PFSK-1 (cell line): Measurements from ENCODE around the gene GIGYF1.

Experiments
- FOXP2 ChIP-seq: optimal IDR thresholded peaks from 2 replicates; pipeline ENCODE3; 2011; ENCODE audit warnings: borderline replicate concordance, control low read depth, inconsistent platforms; ENCODE audit not compliant: insufficient read depth; ENCODE audit errors: extremely low read length, extremely low read depth
- POLR2AphosphoS5 ChIP-seq: IDR thresholded peaks from 2 replicates; pipeline ENCODE4 v1.6.1; 2012; ENCODE audit warnings: low read depth, mild to moderate bottlenecking, control low read depth, low read length, moderate library complexity
- SIN3A ChIP-seq: IDR thresholded peaks from 2 replicates; pipeline ENCODE4 v1.6.1; 2012; ENCODE audit warnings: mild to moderate bottlenecking, low read length, moderate library complexity, borderline replicate concordance; ENCODE audit not compliant: insufficient read depth
- TAF1 ChIP-seq: IDR thresholded peaks from 2 replicates; pipeline ENCODE4 v1.6.1; 2012; ENCODE audit warnings: low read length, control low read depth, borderline replicate concordance; ENCODE audit not compliant: insufficient read depth
- TF ChIP-seq, protein P1 (sequence below), 2 experiments: IDR thresholded peaks; 2 replicates each; pipeline versions ENCODE4 v1.6.1 to v1.8.0; 2011 to 2012; ENCODE audit warnings: low read depth in 2 of 2, low read length in 2 of 2, control low read depth in 1 of 2, inconsistent platforms in 1 of 2, mild to moderate bottlenecking in 1 of 2, moderate library complexity in 1 of 2; ENCODE audit not compliant: insufficient read depth in 1 of 2

GIGYF1 gene

DNA sequence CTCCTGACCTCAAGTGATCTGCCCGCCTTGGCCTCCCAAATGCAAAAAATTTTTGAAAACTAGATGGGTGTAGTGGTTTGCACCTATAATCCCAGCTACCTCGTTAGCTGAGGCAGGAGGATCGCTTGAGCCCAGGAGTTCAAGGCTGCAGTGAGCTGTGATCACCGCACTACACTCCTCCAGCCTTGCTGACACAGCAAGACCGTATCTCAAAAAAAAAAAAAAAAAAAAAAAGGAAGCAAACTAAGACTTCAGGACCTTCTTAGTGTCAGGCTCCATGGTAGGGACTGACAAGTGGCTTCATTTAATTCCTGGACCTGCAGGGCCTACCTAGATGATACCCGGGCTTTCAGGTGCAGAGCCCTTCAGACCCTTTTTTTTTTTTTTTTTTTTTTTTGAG, 14.3 kb upstream of the GIGYF1 start:
- TF ChIP-seq TAF1 (no peak), SIN3A (no peak), POLR2AphosphoS5 (no peak)
- TF ChIP-seq, protein P1, sequence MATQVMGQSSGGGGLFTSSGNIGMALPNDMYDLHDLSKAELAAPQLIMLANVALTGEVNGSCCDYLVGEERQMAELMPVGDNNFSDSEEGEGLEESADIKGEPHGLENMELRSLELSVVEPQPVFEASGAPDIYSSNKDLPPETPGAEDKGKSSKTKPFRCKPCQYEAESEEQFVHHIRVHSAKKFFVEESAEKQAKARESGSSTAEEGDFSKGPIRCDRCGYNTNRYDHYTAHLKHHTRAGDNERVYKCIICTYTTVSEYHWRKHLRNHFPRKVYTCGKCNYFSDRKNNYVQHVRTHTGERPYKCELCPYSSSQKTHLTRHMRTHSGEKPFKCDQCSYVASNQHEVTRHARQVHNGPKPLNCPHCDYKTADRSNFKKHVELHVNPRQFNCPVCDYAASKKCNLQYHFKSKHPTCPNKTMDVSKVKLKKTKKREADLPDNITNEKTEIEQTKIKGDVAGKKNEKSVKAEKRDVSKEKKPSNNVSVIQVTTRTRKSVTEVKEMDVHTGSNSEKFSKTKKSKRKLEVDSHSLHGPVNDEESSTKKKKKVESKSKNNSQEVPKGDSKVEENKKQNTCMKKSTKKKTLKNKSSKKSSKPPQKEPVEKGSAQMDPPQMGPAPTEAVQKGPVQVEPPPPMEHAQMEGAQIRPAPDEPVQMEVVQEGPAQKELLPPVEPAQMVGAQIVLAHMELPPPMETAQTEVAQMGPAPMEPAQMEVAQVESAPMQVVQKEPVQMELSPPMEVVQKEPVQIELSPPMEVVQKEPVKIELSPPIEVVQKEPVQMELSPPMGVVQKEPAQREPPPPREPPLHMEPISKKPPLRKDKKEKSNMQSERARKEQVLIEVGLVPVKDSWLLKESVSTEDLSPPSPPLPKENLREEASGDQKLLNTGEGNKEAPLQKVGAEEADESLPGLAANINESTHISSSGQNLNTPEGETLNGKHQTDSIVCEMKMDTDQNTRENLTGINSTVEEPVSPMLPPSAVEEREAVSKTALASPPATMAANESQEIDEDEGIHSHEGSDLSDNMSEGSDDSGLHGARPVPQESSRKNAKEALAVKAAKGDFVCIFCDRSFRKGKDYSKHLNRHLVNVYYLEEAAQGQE (IDR thresholded peaks at IDR 0.05; ENCODE audit: insufficient read depth in 1 of 2, low read depth in 2 of 2, low read length in 2 of 2): no peak

DNA sequence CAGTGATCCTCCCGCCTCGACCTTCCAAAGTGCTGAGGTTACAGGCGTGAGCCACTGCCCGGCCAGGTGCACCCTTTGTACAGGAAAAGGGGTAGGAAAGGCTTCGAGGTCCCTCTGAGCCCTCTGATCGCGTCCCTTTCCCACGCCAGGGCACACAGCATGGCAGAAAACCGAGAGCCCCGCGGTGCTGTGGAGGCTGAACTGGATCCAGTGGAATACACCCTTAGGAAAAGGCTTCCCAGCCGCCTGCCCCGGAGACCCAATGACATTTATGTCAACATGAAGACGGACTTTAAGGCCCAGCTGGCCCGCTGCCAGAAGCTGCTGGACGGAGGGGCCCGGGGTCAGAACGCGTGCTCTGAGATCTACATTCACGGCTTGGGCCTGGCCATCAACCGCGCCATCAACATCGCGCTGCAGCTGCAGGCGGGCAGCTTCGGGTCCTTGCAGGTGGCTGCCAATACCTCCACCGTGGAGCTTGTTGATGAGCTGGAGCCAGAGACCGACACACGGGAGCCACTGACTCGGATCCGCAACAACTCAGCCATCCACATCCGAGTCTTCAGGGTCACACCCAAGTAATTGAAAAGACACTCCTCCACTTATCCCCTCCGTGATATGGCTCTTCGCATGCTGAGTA, 12.7 kb upstream of the GIGYF1 start:
- TF ChIP-seq, protein P1 (IDR thresholded peaks at IDR 0.05; ENCODE audit: insufficient read depth in 1 of 2, low read depth in 2 of 2, low read length in 2 of 2): no peak
- TF ChIP-seq TAF1 (no peak), POLR2AphosphoS5 (no peak), FOXP2 (no peak), SIN3A (no peak)

DNA sequence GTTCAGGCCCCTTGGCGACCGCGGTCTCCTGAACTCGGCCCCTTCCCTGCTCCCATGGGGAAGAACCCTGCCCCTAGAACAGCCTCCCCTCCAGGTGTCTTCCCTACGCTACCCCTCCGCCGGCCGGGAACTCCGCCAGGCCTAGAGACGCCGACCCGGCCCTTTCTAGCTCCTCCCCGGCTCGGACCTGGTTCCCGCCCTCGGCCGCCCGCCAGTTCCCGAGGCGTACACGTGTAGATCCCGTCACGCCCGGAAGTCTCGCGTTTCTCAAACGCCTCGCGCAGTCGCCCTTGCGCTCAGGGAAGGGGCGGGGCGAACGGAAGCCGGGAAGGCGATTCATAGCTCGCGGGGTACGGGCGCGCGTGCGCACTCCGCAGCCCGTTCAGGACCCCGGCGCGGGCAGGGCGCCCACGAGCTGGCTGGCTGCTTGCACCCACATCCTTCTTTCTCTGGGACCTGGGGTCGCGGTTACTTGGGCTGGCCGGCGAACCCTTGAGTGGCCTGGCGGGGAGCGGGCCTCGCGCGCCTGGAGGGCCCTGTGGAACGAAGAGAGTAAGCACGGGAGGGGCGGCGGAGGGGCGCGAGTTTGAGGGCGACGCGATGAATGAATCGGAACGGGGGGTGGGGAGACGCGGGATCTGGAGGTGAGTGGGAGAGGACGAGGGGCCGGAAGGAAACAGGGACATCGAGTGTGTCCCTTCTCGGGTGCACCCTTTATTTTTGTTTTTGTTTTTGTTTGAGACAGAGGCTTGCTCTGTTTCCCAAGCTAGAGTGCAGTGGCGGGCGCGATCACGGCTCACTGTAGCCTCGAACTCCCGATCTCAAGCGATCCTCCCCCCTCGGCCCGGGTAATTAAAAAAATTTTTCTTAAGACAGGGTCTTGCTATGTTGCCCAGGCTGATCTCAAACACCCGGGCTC, 12.0 kb upstream of the GIGYF1 start, which contains the start of gene POP7:
POP7 (plus strand) TSS at position 369 of the 919 bp plus-strand sequence. CDS start 710 bp downstream, outside the sequence.
- TF ChIP-seq TAF1 (peak; percentile 74; the same call in 1 of the 2 replicates), SIN3A (peak; percentile 10; the same call in 1 of the 2 replicates), POLR2AphosphoS5 (peak; percentile 87), FOXP2 (peak; percentile 84)
- TF ChIP-seq, protein P1 (IDR thresholded peaks at IDR 0.05; ENCODE audit: insufficient read depth in 1 of 2, low read depth in 2 of 2, low read length in 2 of 2): peak in 1 of 2 experiments; percentile 49; a peak in 2 of 4 replicates

DNA sequence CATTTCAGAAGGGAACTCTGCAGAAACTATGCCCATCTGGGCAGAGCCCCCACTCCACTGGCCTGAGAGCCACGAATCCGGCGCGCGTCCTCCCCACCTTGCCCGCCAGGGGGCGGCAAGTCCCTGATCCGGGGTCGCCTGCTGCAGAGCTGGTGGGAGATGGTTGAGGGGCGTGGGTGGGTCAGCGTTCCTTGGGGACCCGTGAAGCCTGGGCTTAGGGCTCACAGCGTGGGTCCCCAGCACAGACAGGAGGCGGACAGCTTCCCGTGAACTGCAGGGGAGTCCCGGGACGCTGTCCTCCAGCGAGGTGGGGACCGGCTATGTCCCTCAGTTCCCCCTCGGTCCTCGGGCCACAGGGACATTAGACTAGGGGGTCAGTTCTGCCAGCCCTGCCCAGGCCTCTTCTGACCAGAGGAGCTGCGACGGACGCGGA, 11.3 kb upstream of the GIGYF1 start:
- TF ChIP-seq, protein P1 (IDR thresholded peaks at IDR 0.05; ENCODE audit: insufficient read depth in 1 of 2, low read depth in 2 of 2, low read length in 2 of 2): no peak
- peak; percentile 56 for TF ChIP-seq FOXP2
